Activated T-cell treated with anti-CD3 and anti-CD28 coated beads for 48 hours (primary cell): Measurements from ENCODE around the gene CLCN5.
"Not testable (repeated sequence)": the region's sequence is repeated elsewhere in the genome, so short reads cannot be mapped to it uniquely, and the experiment has no call there.

ENCODE experiments used
- DNase-seq: peaks from one replicate; pipeline ENCODE4 v3.0.0-alpha.2; 2020; ENCODE audit warnings: low read depth

Gene CLCN5

GRCh38 chrX:49995795-49996455, 73.5 kb downstream of the CLCN5 start:
- no peak for DNase-seq

- no peak for DNase-seq
These were observed 74.1 kb downstream of the CLCN5 start for GRCh38 chrX:49996474-49996873.

GRCh38 chrX:49999087-49999486, 76.7 kb downstream of the CLCN5 start:
- peak; percentile 0 for DNase-seq

- no peak for DNase-seq
These were observed 78.6 kb downstream of the CLCN5 start for GRCh38 chrX:50000937-50001542.

GRCh38 chrX:50002067-50002714, 79.8 kb downstream of the CLCN5 start:
- no peak for DNase-seq

GRCh38 chrX:50003467-50003866, 81.1 kb downstream of the CLCN5 start:
- no peak for DNase-seq

- no peak for DNase-seq
These were observed 81.5 kb downstream of the CLCN5 start for GRCh38 chrX:50003927-50004326.

- DNase-seq, result not testable (repeated sequence)
These were observed 103.2 kb downstream of the CLCN5 start for GRCh38 chrX:50025591-50025990.

GRCh38 chrX:50035126-50035525, 112.7 kb downstream of the CLCN5 start:
- no peak for DNase-seq

- no peak for DNase-seq
These were observed 114.0 kb downstream of the CLCN5 start for GRCh38 chrX:50036426-50036825.

GRCh38 chrX:50045823-50046222, 123.4 kb downstream of the CLCN5 start:
- DNase-seq, result no peak

GRCh38 chrX:50049228-50049627, 126.8 kb downstream of the CLCN5 start:
- DNase-seq, result no peak

GRCh38 chrX:50054147-50054546, 131.8 kb downstream of the CLCN5 start:
- DNase-seq, result no peak

GRCh38 chrX:50066318-50066937, 144.0 kb downstream of the CLCN5 start:
- no peak for DNase-seq

GRCh38 chrX:50067435-50068284, 145.3 kb downstream of the CLCN5 start:
- DNase-seq, result no peak

GRCh38 chrX:50068285-50068563, 145.8 kb downstream of the CLCN5 start:
- DNase-seq, result no peak

- no peak for DNase-seq
These were observed 146.5 kb downstream of the CLCN5 start for GRCh38 chrX:50068893-50069292.

GRCh38 chrX:50071494-50071893, 149.1 kb downstream of the CLCN5 start:
- no peak for DNase-seq

GRCh38 chrX:50072110-50072509, 149.7 kb downstream of the CLCN5 start:
- no peak for DNase-seq

GRCh38 chrX:50073601-50074000, 151.2 kb downstream of the CLCN5 start:
- DNase-seq, result no peak

GRCh38 chrX:50075630-50076339, 153.4 kb downstream of the CLCN5 start:
- DNase-seq, result no peak
